ENCODE data around the gene VARS1. TPM values are rescaled to one million over a fixed set of nuclear protein-coding genes. Genes with fewer than 3 reads are reported as not detected.

Gene VARS1
- total and polyA plus RNA-seq, 10 donors, result 31.1 to 97.3 (median 49.4) TPM

- 76 to 87% (median 83%) methylated on average over 6 to 8 of the region's 8 CpGs for WGBS, 5 donors
- intact Hi-C loops (cut with DNase I; ENCODE audit: low total_unique reads), result no loop called here
- no peaks in the 10 kb centered on the region for H3K9me3 ChIP-seq
- no peak for DNase-seq
- no peak overlapping the region for H3K27ac ChIP-seq
- no peaks in the 10 kb centered on the region for H3K36me3 ChIP-seq
- TF ChIP-seq POLR2AphosphoS5 (IDR thresholded peaks at IDR 0.05), result no peak
- no peak for TF ChIP-seq POLR2A (IDR thresholded peaks at IDR 0.05)
- no peak for TF ChIP-seq CTCF (IDR thresholded peaks at IDR 0.05 in 8 of 11, conservative IDR thresholded peaks at IDR 0.05 in 3 of 11)
- H3K27me3 ChIP-seq (replicated peaks in 1 of 7), result no peaks in the 10 kb centered on the region
- H3K4me1 ChIP-seq, result no peaks in the 10 kb centered on the region
- no peak overlapping the region for H3K4me3 ChIP-seq
Observed at GRCh38 chr6:31752739-31753319, 42.7 kb downstream of the VARS1 start.

- no peak for DNase-seq
- H3K27me3 ChIP-seq (replicated peaks in 1 of 7), result no peaks in the 10 kb centered on the region
- TF ChIP-seq POLR2A (IDR thresholded peaks at IDR 0.05) (no peak), CTCF (IDR thresholded peaks at IDR 0.05 in 8 of 11, conservative IDR thresholded peaks at IDR 0.05 in 3 of 11) (no peak), POLR2AphosphoS5 (IDR thresholded peaks at IDR 0.05) (no peak)
- 93 to 96% (median 94%) methylated on average over 7 of the region's 7 CpGs for WGBS, 5 donors
- no peak overlapping the region for H3K4me3 ChIP-seq
- no peak overlapping the region for H3K27ac ChIP-seq
- no peaks in the 10 kb centered on the region for H3K4me1 ChIP-seq
- no peaks in the 10 kb centered on the region for H3K9me3 ChIP-seq
- intact Hi-C loops (cut with DNase I; ENCODE audit: low total_unique reads), result no loop called here
- H3K36me3 ChIP-seq, result peaks cover 0 to 4% (median 0%) of the 10 kb centered on the region in 6 donors
Observed at GRCh38 chr6:31750411-31751022, 45.0 kb downstream of the VARS1 start.

GRCh38 chr6:31749301-31750036 is 46.1 kb downstream of the VARS1 start:
- H3K36me3 ChIP-seq, result peaks cover 0 to 4% (median 0%) of the 10 kb centered on the region in 6 donors
- H3K4me1 ChIP-seq, result no peaks in the 10 kb centered on the region
- no peak overlapping the region for H3K27ac ChIP-seq
- no peak for TF ChIP-seq POLR2AphosphoS5 (IDR thresholded peaks at IDR 0.05)
- intact Hi-C loops (cut with DNase I; ENCODE audit: low total_unique reads), result no loop called here
- H3K9me3 ChIP-seq, result no peaks in the 10 kb centered on the region
- H3K4me3 ChIP-seq, result no peak overlapping the region
- WGBS, 5 donors, result 86 to 97% (median 96%) methylated on average over 8 of the region's 8 CpGs
- H3K27me3 ChIP-seq (replicated peaks in 1 of 7), result no peaks in the 10 kb centered on the region
- DNase-seq, result peak; percentile 18

Small RNA genes within 50 kb of the gene (small RNA-seq; reads per million reads assigned to genes)
- 0 reads per million in 4 donors for gene MSH5-SAPCD1
- gene RF00019, result 0 reads per million in 4 donors
- 0 reads per million in 4 donors for gene RNU6-850P
- gene SAPCD1, result 0 reads per million in 4 donors
- gene SNORD48, result 434 to 1,657 (median 726) reads per million in 4 donors
- 0 reads per million in 4 donors for gene SNORD52

Other genes with a start within 250 kb of the VARS1 start
Only the 30 nearest of the 42 such genes appear.
- gene PRRC2A, start 175.0 kb downstream of the VARS1 start, total RNA-seq, result 100 to 1,000 TPM; 119 to 198 (median 176) TPM
- 100 to 1,000 TPM in 2 of 3 donors, 10 to 100 TPM in 1; 84.1 to 151 (median 146) TPM for gene PRRC2A, start 175.0 kb downstream of the VARS1 start, polyA plus RNA-seq
- 100 to 1,000 TPM; 211 to 328 (median 260) TPM for gene BAG6, start 143.1 kb downstream of the VARS1 start, total RNA-seq
- gene BAG6, start 143.1 kb downstream of the VARS1 start, polyA plus RNA-seq, result 100 to 1,000 TPM; 195 to 311 (median 310) TPM
- 1 to 10 TPM in 6 of 7 donors, under 1 TPM in 1; 0.66 to 3.9 (median 2.5) TPM for gene APOM, start 139.9 kb downstream of the VARS1 start, total RNA-seq
- gene APOM, start 139.9 kb downstream of the VARS1 start, polyA plus RNA-seq, result 1 to 10 TPM; 4.7 to 9.7 (median 7.5) TPM
- 10 to 100 TPM; 24.1 to 37.4 (median 28.6) TPM for gene C6orf47, start 135.0 kb downstream of the VARS1 start, total RNA-seq
- gene C6orf47, start 135.0 kb downstream of the VARS1 start, polyA plus RNA-seq, result 10 to 100 TPM; 12.2 to 22.6 (median 13.4) TPM
- 10 to 100 TPM; 12.7 to 21.3 (median 17.4) TPM for gene GPANK1, start 130.8 kb downstream of the VARS1 start, total RNA-seq
- gene GPANK1, start 130.8 kb downstream of the VARS1 start, polyA plus RNA-seq, result 10 to 100 TPM; 12.4 to 19.2 (median 14.8) TPM
- gene CSNK2B, start 129.7 kb downstream of the VARS1 start, total RNA-seq, result 100 to 1,000 TPM; 122 to 294 (median 150) TPM
- gene CSNK2B, start 129.7 kb downstream of the VARS1 start, polyA plus RNA-seq, result 100 to 1,000 TPM; 132 to 163 (median 139) TPM
- 10 to 100 TPM; 11.0 to 25.3 (median 16.3) TPM for gene LY6G5B, start 125.8 kb downstream of the VARS1 start, total RNA-seq
- gene LY6G5B, start 125.8 kb downstream of the VARS1 start, polyA plus RNA-seq, result 1 to 10 TPM; 3.0 to 5.8 (median 3.7) TPM
- gene LY6G5C, start 114.7 kb downstream of the VARS1 start, total RNA-seq, result 1 to 10 TPM; 3.3 to 7.9 (median 5.8) TPM
- 1 to 10 TPM; 3.3 to 4.3 (median 3.5) TPM for gene LY6G5C, start 114.7 kb downstream of the VARS1 start, polyA plus RNA-seq
- gene ABHD16A, start 92.4 kb downstream of the VARS1 start, total RNA-seq, result 10 to 100 TPM; 55.8 to 80.7 (median 71.1) TPM
- 10 to 100 TPM; 30.2 to 42.3 (median 34.4) TPM for gene ABHD16A, start 92.4 kb downstream of the VARS1 start, polyA plus RNA-seq
- gene LY6G6F, start 88.9 kb downstream of the VARS1 start, total RNA-seq, result 1 to 10 TPM; 1.6 to 4.9 (median 2.2) TPM
- under 1 TPM; 0.11 to 0.68 (median 0.35) TPM for gene LY6G6F, start 88.9 kb downstream of the VARS1 start, polyA plus RNA-seq
- gene LY6G6D, start 80.4 kb downstream of the VARS1 start, total RNA-seq, result not detected
- not detected for gene LY6G6D, start 80.4 kb downstream of the VARS1 start, polyA plus RNA-seq
- under 1 TPM in 2 of 7 donors, not detected in 5; 0.49 to 0.77 TPM for gene LY6G6C, start 74.0 kb downstream of the VARS1 start, total RNA-seq
- not detected for gene LY6G6C, start 74.0 kb downstream of the VARS1 start, polyA plus RNA-seq
- gene MPIG6B, start 72.4 kb downstream of the VARS1 start, total RNA-seq, result 10 to 100 TPM in 4 of 7 donors, 1 to 10 TPM in 3; 7.9 to 15.1 (median 10.6) TPM
- under 1 TPM; 0.46 to 0.61 (median 0.48) TPM for gene MPIG6B, start 72.4 kb downstream of the VARS1 start, polyA plus RNA-seq
- 100 to 1,000 TPM in 1 of 7 donors, 10 to 100 TPM in 6; 63.0 to 116 (median 72.3) TPM for gene DDAH2, start 66.5 kb downstream of the VARS1 start, total RNA-seq
- 10 to 100 TPM; 67.1 to 84.7 (median 81.0) TPM for gene DDAH2, start 66.5 kb downstream of the VARS1 start, polyA plus RNA-seq
- gene CLIC1, start 59.2 kb downstream of the VARS1 start, total RNA-seq, result 100 to 1,000 TPM; 296 to 392 (median 326) TPM
- gene CLIC1, start 59.2 kb downstream of the VARS1 start, polyA plus RNA-seq, result 100 to 1,000 TPM; 321 to 447 (median 388) TPM
- gene MSH5, start 55.7 kb downstream of the VARS1 start, total RNA-seq, result 10 to 100 TPM; 20.2 to 35.2 (median 27.6) TPM
- gene MSH5, start 55.7 kb downstream of the VARS1 start, polyA plus RNA-seq, result 10 to 100 TPM; 11.2 to 26.7 (median 23.1) TPM
- gene SAPCD1, start 33.1 kb downstream of the VARS1 start, total RNA-seq, result 10 to 100 TPM in 1 of 7 donors, 1 to 10 TPM in 5, not detected in 1; 3.6 to 11.8 (median 5.3) TPM
- 10 to 100 TPM in 1 of 3 donors, 1 to 10 TPM in 2; 7.5 to 14.2 (median 8.3) TPM for gene SAPCD1, start 33.1 kb downstream of the VARS1 start, polyA plus RNA-seq
- gene VWA7, start 18.4 kb downstream of the VARS1 start, total RNA-seq, result 1 to 10 TPM in 4 of 7 donors, under 1 TPM in 2, not detected in 1; 0.68 to 2.6 (median 1.3) TPM
- gene VWA7, start 18.4 kb downstream of the VARS1 start, polyA plus RNA-seq, result 1 to 10 TPM in 1 of 3 donors, under 1 TPM in 2; 0.09 to 1.2 (median 0.11) TPM
- 10 to 100 TPM; 35.9 to 54.4 (median 42.9) TPM for gene LSM2, start 11.2 kb upstream of the VARS1 start, total RNA-seq
- gene LSM2, start 11.2 kb upstream of the VARS1 start, polyA plus RNA-seq, result 10 to 100 TPM; 74.5 to 98.9 (median 80.4) TPM
- gene HSPA1L, start 19.5 kb upstream of the VARS1 start, total RNA-seq, result 1 to 10 TPM; 2.6 to 3.7 (median 3.1) TPM
- gene HSPA1L, start 19.5 kb upstream of the VARS1 start, polyA plus RNA-seq, result 1 to 10 TPM in 2 of 3 donors, under 1 TPM in 1; 0.93 to 1.9 (median 1.0) TPM
- gene HSPA1A, start 19.8 kb upstream of the VARS1 start, total RNA-seq, result 100 to 1,000 TPM in 6 of 7 donors, 10 to 100 TPM in 1; 97.7 to 384 (median 127) TPM
- 10 to 100 TPM; 16.4 to 58.5 (median 27.7) TPM for gene HSPA1A, start 19.8 kb upstream of the VARS1 start, polyA plus RNA-seq
- gene HSPA1B, start 32.0 kb upstream of the VARS1 start, total RNA-seq, result 100 to 1,000 TPM in 1 of 7 donors, 10 to 100 TPM in 6; 40.4 to 372 (median 48.3) TPM
- gene HSPA1B, start 32.0 kb upstream of the VARS1 start, polyA plus RNA-seq, result 10 to 100 TPM in 1 of 3 donors, 1 to 10 TPM in 2; 7.4 to 20.6 (median 8.7) TPM
- gene NEU1, start 67.1 kb upstream of the VARS1 start, total RNA-seq, result 10 to 100 TPM; 28.6 to 60.7 (median 39.0) TPM
- 10 to 100 TPM; 14.0 to 22.6 (median 19.4) TPM for gene NEU1, start 67.1 kb upstream of the VARS1 start, polyA plus RNA-seq
- 1 to 10 TPM; 1.0 to 5.9 (median 3.3) TPM for gene SLC44A4, start 83.2 kb upstream of the VARS1 start, total RNA-seq
- under 1 TPM; 0.20 to 0.83 (median 0.26) TPM for gene SLC44A4, start 83.2 kb upstream of the VARS1 start, polyA plus RNA-seq
- gene EHMT2, start 101.9 kb upstream of the VARS1 start, total RNA-seq, result 10 to 100 TPM; 38.6 to 60.7 (median 49.0) TPM
- 10 to 100 TPM; 36.5 to 66.1 (median 57.7) TPM for gene EHMT2, start 101.9 kb upstream of the VARS1 start, polyA plus RNA-seq
- 1 to 10 TPM; 1.3 to 4.6 (median 4.2) TPM for gene ZBTB12, start 106.3 kb upstream of the VARS1 start, total RNA-seq
- gene ZBTB12, start 106.3 kb upstream of the VARS1 start, polyA plus RNA-seq, result 1 to 10 TPM; 1.5 to 4.3 (median 2.4) TPM
- 100 to 1,000 TPM in 2 of 7 donors, 10 to 100 TPM in 5; 62.5 to 173 (median 83.2) TPM for gene C2, start 132.0 kb upstream of the VARS1 start, total RNA-seq
- gene C2, start 132.0 kb upstream of the VARS1 start, polyA plus RNA-seq, result 10 to 100 TPM; 17.2 to 28.4 (median 25.4) TPM
- gene CFB, start 150.3 kb upstream of the VARS1 start, total RNA-seq, result 10 to 100 TPM in 6 of 7 donors, 1 to 10 TPM in 1; 5.4 to 35.8 (median 20.1) TPM
- gene CFB, start 150.3 kb upstream of the VARS1 start, polyA plus RNA-seq, result 10 to 100 TPM; 24.1 to 31.2 (median 24.3) TPM
- 10 to 100 TPM; 37.4 to 50.7 (median 44.8) TPM for gene NELFE, start 163.2 kb upstream of the VARS1 start, total RNA-seq
- gene NELFE, start 163.2 kb upstream of the VARS1 start, polyA plus RNA-seq, result 10 to 100 TPM; 35.0 to 47.1 (median 45.3) TPM
- 100 to 1,000 TPM in 1 of 7 donors, 10 to 100 TPM in 6; 52.1 to 102 (median 75.7) TPM for gene SKIC2, start 163.4 kb upstream of the VARS1 start, total RNA-seq
- gene SKIC2, start 163.4 kb upstream of the VARS1 start, polyA plus RNA-seq, result 100 to 1,000 TPM in 2 of 3 donors, 10 to 100 TPM in 1; 61.8 to 107 (median 102) TPM